ENCODE results near the gene CA6. TPM values are rescaled to one million over a fixed set of nuclear protein-coding genes. Genes with fewer than 3 reads are reported as not detected.

The CA6 gene
- total RNA-seq, 3 donors from 2014 or later (not counting 1 experiment from before 2014, with no cell fraction given) = not detected

GRCh38 chr1:8974551-8974950 lies 28.9 kb downstream of the CA6 start:
- H3K4me1 Mint-ChIP-seq = peaks cover 13 to 15% of the 10 kb centered on the region in 2 donors
- H3K27ac ChIP-seq (ENCODE audit: low read length) = no peak overlapping the region
- no peak overlapping the region for H3K27ac Mint-ChIP-seq
- H3K4me3 Mint-ChIP-seq = no peak overlapping the region
- H3K36me3 Mint-ChIP-seq = no peaks in the 10 kb centered on the region
- H3K4me3 ChIP-seq (ENCODE audit: low read length) = no peak overlapping the region
- H3K36me3 ChIP-seq (ENCODE audit: control insufficient read depth, insufficient read depth, low read length) = no peaks in the 10 kb centered on the region
- H3K9me3 ChIP-seq (ENCODE audit: control insufficient read depth, insufficient read depth, low read length) = no peaks in the 10 kb centered on the region
- H3K27me3 Mint-ChIP-seq (ENCODE audit: low read depth in 2 of 2) = peaks cover 0 to 4% of the 10 kb centered on the region in 2 donors
- WGBS (ENCODE audit: insufficient coverage) = 85% methylated on average over 5 of the region's 7 CpGs
- H3K9me3 Mint-ChIP-seq = no peaks in the 10 kb centered on the region
- H3K27me3 ChIP-seq (ENCODE audit: control insufficient read depth, insufficient read depth, low read length) = no peaks in the 10 kb centered on the region
- no peak for TF ChIP-seq CTCF (IDR thresholded peaks at IDR 0.05)
- peaks cover 15% of the 10 kb centered on the region for H3K4me1 ChIP-seq (ENCODE audit: control insufficient read depth, insufficient read depth, low read length)
- DNase-seq (no peak), ATAC-seq (no peak)
- intact Hi-C loops (cut with micrococcal nuclease) = no loop called here

GRCh38 chr1:8976338-8976737 lies 30.7 kb downstream of the CA6 start:
- Histone ChIP-seq H3K9me3 (ENCODE audit: control insufficient read depth, insufficient read depth, low read length) (no peaks in the 10 kb centered on the region), H3K36me3 (ENCODE audit: control insufficient read depth, insufficient read depth, low read length) (no peaks in the 10 kb centered on the region), H3K27me3 (ENCODE audit: control insufficient read depth, insufficient read depth, low read length) (no peaks in the 10 kb centered on the region), H3K4me1 (ENCODE audit: control insufficient read depth, insufficient read depth, low read length) (peaks cover 6% of the 10 kb centered on the region), H3K27ac (ENCODE audit: low read length) (no peak overlapping the region), H3K4me3 (ENCODE audit: low read length) (no peak overlapping the region)
- H3K4me1 Mint-ChIP-seq = peaks cover 6 to 7% of the 10 kb centered on the region in 2 donors
- no peaks in the 10 kb centered on the region for H3K36me3 Mint-ChIP-seq
- WGBS (ENCODE audit: insufficient coverage) = 93% methylated on average over 5 of the region's 5 CpGs
- H3K27me3 Mint-ChIP-seq (ENCODE audit: low read depth in 2 of 2) = peaks cover 0 to 9% of the 10 kb centered on the region in 2 donors
- no peak overlapping the region for H3K4me3 Mint-ChIP-seq
- intact Hi-C loops (cut with micrococcal nuclease) = no loop called here
- no peak overlapping the region for H3K27ac Mint-ChIP-seq
- no peak for ATAC-seq
- H3K9me3 Mint-ChIP-seq = no peaks in the 10 kb centered on the region
- no peak for TF ChIP-seq CTCF (IDR thresholded peaks at IDR 0.05)
- no peak for DNase-seq

DNA sequence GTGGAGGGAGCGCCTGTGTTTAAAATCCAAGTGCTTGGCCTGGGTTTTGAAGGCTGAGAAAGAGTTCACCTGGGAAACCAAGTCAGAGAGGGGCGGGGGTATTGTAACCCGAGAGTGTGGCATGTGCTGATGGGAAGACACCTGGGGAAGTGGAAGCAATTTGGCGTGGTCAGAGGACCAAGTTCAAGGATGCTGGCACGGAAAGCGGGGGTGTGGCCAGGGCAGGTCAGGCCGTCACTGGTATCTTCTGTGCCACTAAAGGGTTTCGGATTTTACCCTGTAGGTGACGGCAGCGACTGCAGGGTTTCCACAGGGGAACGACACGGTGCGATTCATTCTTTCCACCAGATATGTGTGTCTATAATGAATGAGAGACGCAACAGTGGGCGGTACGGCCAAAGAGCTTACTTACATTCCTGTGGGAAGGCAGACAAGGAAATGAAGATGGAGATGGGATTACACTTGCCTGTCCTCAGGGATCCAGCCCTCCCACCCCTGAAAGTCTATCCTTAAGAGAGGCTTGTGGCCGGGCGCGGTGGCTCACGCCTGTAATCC lies 31.3 kb downstream of the CA6 start:
- 91% methylated on average over 20 of the region's 20 CpGs for WGBS (ENCODE audit: insufficient coverage)
- Mint-ChIP-seq H3K27me3 (ENCODE audit: low read depth in 2 of 2) (peaks cover 0 to 11% of the 10 kb centered on the region in 2 donors), H3K4me3 (no peak overlapping the region), H3K9me3 (no peaks in the 10 kb centered on the region), H3K27ac (no peak overlapping the region), H3K4me1 (peaks cover under 1% of the 10 kb centered on the region in 2 donors), H3K36me3 (no peaks in the 10 kb centered on the region)
- Histone ChIP-seq H3K9me3 (ENCODE audit: control insufficient read depth, insufficient read depth, low read length) (no peaks in the 10 kb centered on the region), H3K4me3 (ENCODE audit: low read length) (no peak overlapping the region), H3K4me1 (ENCODE audit: control insufficient read depth, insufficient read depth, low read length) (peaks cover under 1% of the 10 kb centered on the region), H3K27me3 (ENCODE audit: control insufficient read depth, insufficient read depth, low read length) (no peaks in the 10 kb centered on the region), H3K27ac (ENCODE audit: low read length) (no peak overlapping the region), H3K36me3 (ENCODE audit: control insufficient read depth, insufficient read depth, low read length) (no peaks in the 10 kb centered on the region)
- no peak for TF ChIP-seq CTCF (IDR thresholded peaks at IDR 0.05)
- DNase-seq = no peak
- ATAC-seq = no peak
- intact Hi-C loops (cut with micrococcal nuclease) = no loop called here

GRCh38 chr1:8980656-8981055 lies 35.0 kb downstream of the CA6 start:
- Histone ChIP-seq H3K4me3 (ENCODE audit: low read length) (no peak overlapping the region), H3K9me3 (ENCODE audit: control insufficient read depth, insufficient read depth, low read length) (no peaks in the 10 kb centered on the region), H3K27ac (ENCODE audit: low read length) (no peak overlapping the region), H3K4me1 (ENCODE audit: control insufficient read depth, insufficient read depth, low read length) (no peaks in the 10 kb centered on the region), H3K36me3 (ENCODE audit: control insufficient read depth, insufficient read depth, low read length) (no peaks in the 10 kb centered on the region), H3K27me3 (ENCODE audit: control insufficient read depth, insufficient read depth, low read length) (no peaks in the 10 kb centered on the region)
- Mint-ChIP-seq H3K36me3 (no peaks in the 10 kb centered on the region), H3K4me1 (no peaks in the 10 kb centered on the region), H3K27me3 (ENCODE audit: low read depth in 2 of 2) (peaks cover 0 to 13% of the 10 kb centered on the region in 2 donors), H3K4me3 (no peak overlapping the region), H3K27ac (no peak overlapping the region), H3K9me3 (no peaks in the 10 kb centered on the region)
- no peak for DNase-seq
- intact Hi-C loops (cut with micrococcal nuclease) = no loop called here
- 61% methylated on average over 3 of the region's 3 CpGs for WGBS (ENCODE audit: insufficient coverage)
- no peak for TF ChIP-seq CTCF (IDR thresholded peaks at IDR 0.05)
- ATAC-seq = no peak

All from natural killer cell (primary cell).